GM12801 (cell line): ENCODE measurements around the gene STX3.

ENCODE experiments used
- CTCF ChIP-seq: IDR thresholded peaks from one replicate; pipeline ENCODE4 v1.5.1; 2011; ENCODE audit warnings: control low read depth; ENCODE audit not compliant: insufficient read length; ENCODE audit errors: extremely low read depth

STX3 gene

GRCh38 chr11:59759900-59760299, 4.7 kb downstream of the STX3 start:
- no peak for TF ChIP-seq CTCF

- TF ChIP-seq CTCF = no peak
Measured at GRCh38 chr11:59760771-59761170, 5.6 kb downstream of the STX3 start.

- no peak for TF ChIP-seq CTCF
Measured at GRCh38 chr11:59761993-59762392, 6.8 kb downstream of the STX3 start.

GRCh38 chr11:59765068-59765735, 10.0 kb downstream of the STX3 start:
- no peak for TF ChIP-seq CTCF

- TF ChIP-seq CTCF = no peak
Measured at GRCh38 chr11:59766542-59767224, 11.5 kb downstream of the STX3 start.

- no peak for TF ChIP-seq CTCF
Measured at GRCh38 chr11:59767225-59767611, 12.0 kb downstream of the STX3 start.

GRCh38 chr11:59769111-59769510, 13.9 kb downstream of the STX3 start:
- no peak for TF ChIP-seq CTCF
